GM19467 (cell line): Measurements from ENCODE around the gene MAP7.

Experiments
- ATAC-seq: cut with Tn5 transposase; IDR thresholded peaks from one replicate; pipeline ENCODE4 v1.9.1; 2021; ENCODE audit warnings: mild to moderate bottlenecking, moderate library complexity; ENCODE audit not compliant: unreplicated experiment

MAP7 gene

DNA sequence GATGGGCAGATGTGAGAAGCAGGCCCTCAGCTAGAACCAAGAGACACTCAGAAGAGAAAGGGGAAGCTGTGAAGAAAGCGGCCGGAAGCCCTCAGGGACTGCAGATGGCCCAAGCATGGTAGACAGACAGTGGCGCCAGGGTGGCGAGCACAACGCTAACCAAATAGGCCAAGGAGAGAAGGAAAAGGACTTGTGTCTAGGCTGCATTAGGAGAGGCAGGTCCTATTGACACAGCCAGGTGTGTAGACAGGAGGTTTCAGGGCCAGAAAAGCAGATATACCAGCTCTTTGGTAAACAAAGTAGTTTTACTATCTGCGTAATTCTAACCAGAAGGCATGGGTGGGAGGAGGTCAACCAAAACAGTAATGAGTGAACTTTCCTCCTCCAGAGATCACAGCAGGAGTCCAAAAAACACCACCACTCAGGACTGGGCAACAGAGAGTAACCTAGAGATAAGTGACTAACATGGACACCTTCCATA is 15.8 kb upstream of the MAP7 start:
- ATAC-seq, result peak; percentile 55

DNA sequence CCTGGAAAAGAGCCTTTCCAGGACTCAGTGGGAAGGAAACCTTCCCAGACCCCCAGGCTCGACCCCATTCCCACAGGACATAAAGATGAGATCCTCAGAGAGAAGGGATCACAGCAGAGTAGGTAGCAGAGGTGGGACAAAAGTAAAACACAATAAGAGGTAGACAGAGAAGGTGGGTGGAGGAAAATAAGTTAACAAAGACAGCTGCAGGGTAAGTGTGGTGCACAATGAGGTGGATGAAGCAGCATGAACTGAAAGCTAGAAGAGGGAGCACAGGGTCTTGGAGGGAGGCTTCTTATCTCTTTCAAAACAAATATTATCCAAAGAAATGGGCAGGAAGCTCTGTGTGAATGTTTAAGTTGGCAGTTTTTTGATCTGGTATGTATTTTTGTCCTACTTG is 14.0 kb upstream of the MAP7 start:
- ATAC-seq, result no peak

DNA sequence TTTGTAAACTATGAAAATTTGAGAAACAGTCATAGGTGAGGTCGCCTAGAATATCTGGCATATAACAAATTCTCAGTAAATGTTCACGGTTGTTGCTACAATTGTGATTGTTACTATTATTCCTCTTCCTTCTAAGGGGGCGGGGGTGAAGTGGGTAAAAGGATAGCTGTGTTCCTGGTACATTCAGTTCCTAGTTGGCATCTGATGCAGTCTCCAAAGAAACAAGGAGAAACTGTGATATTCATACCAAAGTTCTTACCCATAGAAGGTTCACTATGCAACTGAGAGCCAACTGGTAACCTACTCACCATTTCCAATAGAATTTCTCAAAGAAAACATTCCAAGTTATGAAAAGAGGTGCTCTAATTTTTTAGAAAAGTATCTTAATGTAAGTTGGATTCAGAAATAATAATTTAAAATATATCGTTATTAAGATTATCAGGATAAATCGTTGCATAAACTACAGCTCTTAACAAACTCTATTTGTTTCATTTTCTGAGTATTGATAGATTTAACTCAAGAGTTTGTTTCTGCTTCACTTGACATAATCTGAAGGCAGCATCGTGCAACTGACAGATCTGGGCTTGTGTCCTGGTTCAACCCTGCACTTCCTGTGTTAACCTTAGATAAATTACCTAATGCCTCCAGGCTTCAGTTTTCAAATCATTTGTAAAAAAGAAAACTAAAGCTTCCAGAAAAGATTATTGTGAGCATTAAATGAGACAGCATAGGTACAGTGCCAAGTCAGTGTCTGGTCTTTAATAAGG is 13.3 kb upstream of the MAP7 start:
- ATAC-seq, result no peak

DNA sequence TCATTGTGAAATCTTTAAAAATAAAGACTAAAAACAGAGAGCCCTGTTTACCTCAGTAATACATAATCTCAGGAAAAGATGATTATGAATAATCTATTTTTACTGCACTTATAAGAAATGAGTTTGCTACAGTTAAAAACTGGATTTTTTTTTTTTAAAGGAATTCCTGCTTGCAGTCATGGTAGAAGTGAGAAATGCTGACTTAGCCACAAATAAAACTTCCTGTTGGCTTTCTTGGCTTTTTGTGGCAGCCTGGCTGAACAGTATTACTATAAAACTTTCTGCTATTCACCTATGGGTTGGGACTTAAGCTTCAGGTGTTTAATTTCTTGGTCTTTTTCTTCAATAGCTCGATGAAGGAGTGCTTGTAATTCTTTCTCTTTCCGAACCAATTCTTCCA is 12.0 kb upstream of the MAP7 start:
- ATAC-seq, result no peak

DNA sequence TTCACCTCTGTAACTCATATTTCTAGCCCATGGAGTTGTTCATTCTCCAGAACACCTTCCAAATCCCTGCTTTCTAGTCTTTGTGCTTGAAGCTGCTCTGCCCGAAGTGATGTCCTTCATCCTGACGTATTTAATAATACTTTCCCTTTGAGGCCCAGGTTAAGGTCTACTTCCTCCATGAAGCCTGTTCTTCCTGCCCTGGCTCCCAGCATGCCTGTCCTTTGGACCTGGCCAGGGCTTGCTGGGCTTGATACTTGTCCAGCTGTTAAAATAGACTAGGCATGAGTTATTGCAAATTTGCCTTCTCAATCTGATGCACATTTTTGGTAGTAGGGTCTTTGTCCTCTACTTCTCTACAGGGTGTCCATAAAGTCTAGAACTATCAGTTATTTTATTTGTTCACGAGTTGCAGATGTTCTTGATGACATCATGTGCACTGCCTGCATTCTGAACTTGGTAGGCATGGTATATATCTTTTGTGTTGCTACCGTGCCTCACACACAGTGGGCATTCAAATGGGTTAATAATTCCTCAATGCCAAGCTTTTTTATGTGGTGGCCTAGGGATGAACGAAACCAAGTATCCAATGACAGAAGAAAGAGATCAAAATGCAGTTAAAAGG is 3.1 kb upstream of the MAP7 start:
- ATAC-seq, result no peak

DNA sequence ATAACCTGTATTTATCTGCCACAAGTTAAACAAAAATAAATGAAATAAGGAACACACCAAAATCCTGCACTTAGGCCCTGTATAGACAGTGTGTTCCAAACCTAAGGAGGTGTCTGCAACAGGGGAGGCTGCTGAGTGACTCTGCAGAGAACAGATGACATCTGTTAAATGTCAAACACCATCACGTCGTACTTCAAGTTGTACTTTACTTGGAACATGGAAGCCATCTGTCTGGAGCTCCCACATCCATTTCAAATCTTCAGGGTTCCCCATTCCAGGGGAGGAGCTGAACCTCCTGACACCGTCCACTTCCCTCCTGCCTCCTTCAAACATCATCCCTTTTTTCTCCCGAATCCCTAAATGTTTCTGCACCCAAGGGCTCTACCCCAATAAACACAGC is 1.8 kb upstream of the MAP7 start:
- ATAC-seq, result no peak

DNA sequence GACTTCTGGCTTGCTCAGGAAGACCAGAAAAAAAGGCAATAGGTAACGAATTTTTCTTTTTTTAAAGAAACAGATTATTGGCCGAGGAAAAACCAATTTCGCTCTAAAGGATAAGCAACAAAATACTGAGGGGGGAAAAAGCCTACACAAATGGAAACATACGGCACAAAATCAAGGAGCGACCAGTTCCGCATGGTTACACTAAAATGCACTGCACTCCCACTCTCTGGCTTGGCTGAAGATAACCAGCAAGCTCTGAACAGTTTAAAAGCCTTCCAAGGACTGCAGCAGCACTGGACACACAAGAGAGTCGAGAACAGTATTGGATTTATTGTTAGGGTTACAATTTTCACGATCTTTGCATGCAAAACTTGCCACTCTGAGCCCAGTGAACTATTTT is 881 bp upstream of the MAP7 start:
- ATAC-seq, result no peak

DNA sequence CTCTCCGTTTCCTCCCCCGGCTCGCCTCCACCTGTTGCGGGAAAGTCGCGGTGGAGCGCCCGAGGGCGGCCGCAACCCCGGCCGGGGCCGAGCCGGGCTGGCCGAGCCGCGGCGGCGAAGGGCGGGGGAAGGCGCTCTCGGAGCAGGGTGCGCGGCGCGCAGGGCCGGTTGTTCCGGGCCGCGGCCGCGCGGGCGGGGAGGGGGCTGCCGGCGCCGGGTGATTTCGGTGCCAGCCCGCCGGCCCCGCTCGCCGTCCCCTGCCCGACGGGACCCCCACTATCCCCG is 235 bp downstream of the MAP7 start:
- peak; percentile 63 for ATAC-seq

DNA sequence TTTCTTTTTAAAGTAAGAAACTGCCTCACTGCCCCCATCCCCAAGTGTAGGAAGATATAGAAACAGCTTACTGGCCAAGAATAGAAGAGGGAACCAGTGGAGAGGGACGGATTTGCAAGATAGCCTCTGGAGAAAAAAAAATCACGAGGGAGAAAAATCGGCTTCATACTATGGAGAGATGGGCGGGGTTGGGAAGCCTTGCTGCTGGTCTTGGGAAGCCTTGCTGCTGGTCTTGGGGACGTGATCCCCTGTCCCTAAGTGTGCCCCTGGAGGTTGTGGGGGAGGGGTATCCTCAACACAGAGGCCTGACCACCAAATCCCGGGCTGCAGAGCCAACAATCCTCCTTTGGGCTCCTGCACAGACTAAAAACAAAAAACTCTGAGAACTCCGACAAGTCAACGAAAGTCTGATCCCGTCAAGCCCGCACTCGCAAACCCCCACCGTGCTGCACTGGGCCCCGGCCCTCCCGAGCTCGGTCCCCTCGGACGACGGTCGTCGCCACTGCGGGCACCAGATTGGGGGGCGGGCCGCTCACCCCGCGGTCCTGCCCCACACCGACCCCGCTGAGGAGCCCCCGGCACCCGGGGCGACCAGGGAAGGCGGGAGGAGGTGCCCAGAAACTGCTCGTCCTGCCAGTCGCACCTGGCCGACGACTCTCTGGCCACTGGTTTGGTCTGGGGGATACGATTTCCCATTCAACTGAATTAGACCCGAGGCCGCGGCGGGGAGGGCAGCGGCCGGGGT is 750 bp downstream of the MAP7 start:
- ATAC-seq, result no peak

DNA sequence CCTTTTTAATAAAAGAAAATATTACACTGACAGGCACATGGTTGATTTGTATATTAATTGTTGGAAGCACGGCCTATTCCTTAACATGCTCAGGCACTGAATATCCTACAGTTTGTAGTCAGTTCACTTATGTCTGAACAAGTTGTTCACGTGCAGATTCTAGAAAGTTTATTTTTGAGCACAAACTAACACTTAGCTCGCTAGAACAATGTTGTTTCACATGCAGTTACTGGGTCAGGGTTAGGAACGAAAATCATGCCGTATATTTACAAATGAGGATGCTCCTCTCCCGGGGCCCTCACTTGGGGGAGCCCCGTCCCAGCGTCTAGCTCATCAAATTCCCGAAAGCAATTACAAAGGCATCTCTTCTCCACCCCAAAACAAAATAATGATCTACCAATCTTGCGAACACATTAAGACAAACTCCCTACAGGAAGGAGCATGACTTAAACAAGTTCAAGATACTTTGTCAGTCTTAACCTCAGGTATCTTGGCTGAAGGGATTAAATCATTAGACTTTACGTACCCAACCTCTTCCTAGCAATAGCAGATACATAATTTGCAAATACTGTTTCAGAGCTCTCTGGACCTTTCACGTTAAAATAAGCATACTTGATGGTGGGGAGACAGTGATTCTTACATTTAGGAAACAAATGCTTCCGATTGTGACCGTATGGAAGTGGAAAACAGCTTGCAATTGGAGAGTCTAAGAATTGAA is 1.5 kb downstream of the MAP7 start:
- ATAC-seq, result no peak

DNA sequence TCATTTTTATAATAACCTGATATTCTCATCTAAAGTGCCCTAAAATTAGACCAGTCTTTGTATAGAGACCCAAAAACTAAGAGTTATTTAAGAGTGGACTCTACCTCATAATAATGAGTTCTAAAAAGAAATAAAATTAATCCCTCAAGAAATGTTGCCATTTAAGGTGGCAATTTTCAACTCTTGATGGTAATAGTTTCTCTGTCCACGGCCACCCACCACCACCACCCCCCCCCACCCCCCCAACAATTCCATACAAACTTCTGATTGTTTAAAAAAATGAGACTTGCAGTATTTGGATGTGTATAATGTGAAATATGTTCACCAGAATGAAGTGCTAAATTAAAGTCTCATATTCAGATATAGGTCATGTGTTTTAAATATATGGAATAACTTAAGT is 2.4 kb downstream of the MAP7 start:
- no peak for ATAC-seq

DNA sequence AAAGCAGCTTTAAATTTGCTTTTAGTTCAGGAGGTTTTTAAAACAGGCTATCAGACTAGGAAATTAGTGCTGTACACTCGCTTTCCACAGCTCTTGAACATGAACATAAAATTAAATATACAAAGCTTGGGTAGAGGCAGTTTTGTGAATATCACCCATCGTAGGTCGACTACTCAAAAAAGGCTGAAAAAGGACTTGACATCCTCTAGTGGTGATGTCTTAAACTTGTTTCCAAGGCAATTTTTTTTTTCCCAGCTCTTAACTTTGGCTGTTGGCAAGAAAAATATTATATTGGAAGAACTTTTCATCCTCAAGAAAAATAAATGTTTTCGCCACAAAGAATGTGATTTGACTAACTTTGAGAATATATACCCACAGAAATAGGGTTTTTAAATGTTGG is 2.9 kb downstream of the MAP7 start:
- no peak for ATAC-seq

DNA sequence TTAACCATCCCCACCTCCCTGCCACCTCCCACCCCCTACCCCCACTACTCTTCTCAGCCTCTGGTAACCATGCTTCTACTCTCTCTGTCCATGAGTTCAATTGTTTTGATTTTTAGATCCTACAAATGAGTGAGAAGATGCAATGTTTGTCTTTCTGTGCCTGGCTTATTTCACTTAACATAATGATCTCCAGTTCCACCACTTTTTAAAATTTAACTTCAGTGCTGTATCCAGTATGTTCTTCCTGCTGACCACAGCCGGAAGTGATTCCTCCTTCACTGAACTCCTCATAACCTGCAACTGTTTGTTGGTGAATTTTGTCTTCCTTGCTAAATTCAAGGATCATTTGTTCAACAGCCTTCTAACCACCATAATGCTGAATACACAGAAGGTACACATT is 3.9 kb downstream of the MAP7 start:
- no peak for ATAC-seq

DNA sequence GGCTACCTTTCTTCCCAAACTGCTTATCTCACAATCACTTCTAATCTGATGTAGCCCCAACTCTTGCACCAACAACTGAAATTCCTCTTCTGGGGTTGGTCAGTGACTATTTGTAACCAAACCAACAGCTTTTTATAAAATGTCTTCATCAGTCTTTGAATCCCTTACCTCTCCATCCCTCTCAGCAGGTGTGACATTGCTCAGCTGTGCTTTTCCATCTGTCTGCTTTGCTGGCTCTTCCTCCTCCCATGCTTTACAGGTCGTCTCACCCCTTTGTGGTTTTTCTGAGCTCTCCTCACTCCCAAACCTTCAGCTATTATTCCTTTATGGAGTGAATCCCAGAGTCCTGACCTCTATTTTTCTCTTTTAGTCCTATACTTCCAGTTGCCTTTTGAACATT is 5.9 kb downstream of the MAP7 start:
- no peak for ATAC-seq

DNA sequence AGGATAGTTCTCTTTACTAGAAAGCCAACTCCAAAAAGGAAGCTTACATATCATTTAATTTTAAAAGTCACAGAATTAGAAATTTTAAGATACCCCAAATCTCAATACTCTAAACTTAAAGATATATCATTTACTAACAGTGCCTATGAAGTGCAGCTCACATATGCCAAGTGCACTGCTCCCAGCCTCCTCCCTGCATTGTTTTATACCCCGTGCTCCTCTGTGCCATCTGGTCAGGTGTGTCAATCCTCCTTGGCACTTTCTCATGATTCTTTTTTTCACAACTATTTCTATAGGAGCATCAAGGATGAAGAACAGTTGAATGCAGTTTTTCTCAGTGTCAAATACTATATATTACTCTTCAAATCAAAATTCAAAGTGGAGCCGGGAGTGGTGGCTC is 8.8 kb downstream of the MAP7 start:
- no peak for ATAC-seq

DNA sequence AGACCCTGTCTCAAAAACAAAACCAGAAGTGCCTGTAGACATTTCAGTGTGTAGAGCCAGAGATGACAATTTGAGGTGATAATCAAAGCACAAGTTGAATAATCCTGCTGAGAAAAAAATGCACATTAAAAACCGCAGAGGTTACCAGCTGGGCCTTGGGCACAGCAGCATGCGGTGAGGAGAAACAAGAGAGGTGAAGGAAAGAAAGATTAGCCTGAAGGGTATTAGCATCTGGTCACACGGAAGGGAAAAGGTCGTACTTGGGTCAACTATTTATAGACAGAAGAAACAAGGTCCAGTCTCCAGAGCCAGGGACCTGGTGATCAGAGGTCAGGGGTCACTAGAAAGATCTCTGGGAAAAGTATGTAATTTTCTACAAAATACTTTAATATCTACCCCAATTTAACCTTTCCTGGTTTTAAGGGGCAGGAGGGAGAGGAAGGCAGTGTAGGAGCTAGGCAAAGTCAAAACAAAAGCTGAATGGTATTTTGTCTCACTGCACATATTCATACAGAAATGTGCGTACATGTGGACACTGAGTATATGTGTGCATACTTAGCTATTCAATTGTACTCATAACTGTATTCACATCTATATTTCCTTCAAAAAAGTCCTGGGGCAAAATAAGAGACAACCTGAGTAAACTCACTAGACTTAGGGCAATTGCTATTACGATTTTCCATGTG is 10.1 kb downstream of the MAP7 start:
- no peak for ATAC-seq

DNA sequence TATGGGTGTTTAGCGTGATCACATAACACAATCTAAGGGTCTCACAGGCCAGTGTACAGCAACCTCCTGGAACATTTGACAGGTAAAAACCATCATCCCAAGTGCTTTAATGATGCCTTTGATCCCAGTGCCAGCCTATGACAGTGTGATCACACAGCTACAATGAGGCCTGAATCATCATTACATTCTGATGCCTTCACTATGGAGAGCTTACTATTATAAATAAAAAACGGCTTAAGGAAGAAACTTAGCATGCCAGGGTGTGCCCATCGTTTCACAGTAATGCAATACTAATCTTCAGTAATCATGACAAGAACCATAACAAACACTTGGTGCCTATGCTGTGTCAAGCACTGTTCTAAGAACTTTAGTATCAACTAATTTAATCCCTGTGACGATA is 11.4 kb downstream of the MAP7 start:
- ATAC-seq, result no peak

DNA sequence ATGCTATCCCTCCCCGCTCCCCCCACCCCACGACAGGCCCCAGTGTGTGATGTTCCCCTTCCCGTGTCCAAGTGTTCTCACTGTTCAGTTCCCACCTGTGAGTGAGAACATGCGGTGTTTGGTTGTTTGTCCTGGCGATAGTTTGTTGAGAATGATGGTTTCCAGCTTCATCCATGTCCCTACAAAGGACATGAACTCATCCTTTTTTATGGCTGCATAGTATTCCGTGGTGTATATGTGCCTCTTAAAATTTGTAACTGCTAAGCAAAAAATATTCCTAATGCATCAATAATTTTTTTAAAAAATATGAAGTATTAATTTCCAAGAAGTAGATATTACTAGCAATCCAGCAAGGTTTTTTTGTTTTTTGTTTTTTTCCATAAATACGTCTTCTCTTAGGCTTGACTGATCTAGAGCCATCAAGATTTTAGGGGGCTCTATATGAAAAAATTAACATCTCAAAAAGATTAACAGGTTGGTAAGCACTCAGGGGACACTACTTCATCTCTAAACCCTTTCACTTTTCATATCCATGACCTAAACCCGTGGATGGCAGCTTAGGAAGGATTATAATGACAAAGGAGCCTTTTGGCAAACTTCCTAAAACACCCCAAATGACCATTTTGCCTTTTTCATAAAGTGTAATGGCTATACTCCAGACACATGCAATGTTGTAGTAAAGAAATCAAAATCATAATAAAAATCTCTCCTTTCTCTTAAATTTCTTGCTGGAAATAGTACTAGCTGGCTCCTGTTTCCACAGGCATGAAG is 14.2 kb downstream of the MAP7 start:
- no peak for ATAC-seq

DNA sequence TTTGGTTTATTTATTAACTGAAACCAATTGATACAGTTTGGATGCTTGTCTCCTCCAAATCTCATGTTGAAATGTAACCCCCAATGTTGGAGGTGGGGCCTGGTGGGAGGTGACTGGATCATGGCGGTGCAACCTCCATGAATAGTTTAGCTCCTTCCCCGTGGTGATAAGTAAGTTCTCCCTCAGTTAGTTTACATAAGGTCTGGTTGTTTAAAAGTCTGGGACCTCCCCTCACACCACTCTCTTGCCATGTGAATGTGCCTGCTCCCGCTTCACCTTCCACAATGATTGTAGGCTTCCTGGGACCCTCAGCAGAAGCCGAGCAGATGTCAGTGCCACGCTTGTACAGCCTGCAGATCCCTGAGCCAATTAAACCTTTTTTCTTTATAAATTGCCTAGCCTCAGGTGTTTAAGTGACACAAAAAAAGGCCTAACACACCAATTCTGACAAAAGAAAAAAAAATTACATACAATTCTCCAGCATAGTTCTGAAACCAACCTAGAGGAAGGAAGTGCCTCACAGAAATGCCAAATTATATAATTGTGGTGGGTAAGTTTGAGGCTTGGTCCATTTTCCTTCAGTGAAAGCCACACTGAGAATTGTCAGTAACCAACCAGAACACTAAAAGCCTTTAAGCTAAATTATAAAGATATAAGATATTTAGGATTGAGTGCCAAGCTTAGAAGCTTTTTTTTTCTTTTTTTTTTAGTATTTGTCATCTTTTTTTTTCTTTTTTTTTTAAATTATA is 15.0 kb downstream of the MAP7 start:
- no peak for ATAC-seq

DNA sequence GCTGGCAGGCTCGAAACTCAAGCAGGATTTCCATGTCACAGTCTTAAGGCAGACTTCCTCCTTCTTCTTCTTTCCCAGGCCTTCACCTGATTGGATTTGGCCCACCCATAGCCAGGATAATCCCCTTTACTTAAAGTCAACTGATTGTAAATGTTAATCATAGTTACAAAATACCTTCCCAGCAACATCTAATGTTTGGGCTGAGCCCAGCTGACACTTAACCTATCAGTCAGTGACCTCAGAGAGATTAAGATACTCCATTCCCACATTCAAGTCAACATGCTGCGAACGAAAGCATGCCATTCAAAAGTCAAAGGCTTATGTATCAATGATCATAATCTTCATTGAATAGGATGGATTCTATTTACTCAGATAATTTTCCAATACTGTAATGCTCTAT is 16.0 kb downstream of the MAP7 start:
- no peak for ATAC-seq
